ENCODE results near the gene RWDD1. TPM values are rescaled to one million over a fixed set of nuclear protein-coding genes. Genes with fewer than 3 reads are reported as not detected.

Gene RWDD1
- total and polyA plus RNA-seq, 2 of the 13 experiments (the other 11 are each of a cell fraction or from before 2014, with no cell fraction given) = 27.4 to 67.1 TPM

DNA sequence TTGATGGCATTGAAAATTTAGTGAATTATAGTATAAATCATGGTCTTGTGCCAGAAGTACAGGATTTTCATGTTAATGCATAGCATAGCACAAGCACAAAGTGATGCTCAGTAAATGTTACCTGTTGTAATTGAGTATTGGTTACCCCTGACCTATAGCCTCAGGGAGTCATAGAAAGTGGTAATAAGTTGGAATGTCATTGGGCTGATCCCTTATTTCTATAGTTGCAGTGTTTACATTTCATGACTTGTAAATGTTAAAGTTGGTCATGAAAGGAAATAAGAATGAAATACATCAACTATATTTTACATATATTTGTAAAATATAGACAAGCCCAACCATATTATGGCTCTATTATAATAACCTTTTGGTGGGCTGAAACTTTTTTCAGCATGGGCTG is 7.0 kb downstream of the RWDD1 start:
- DNase-seq (ENCODE audit: low spot score) (no peak), ATAC-seq (no peak), FAIRE-seq (no peak)
- no peak overlapping the region for H3K9ac ChIP-seq (ENCODE audit: insufficient read depth, low read depth, low read length)
- no peak overlapping the region for H3K4me3 ChIP-seq (replicated peaks in 1 of 3; ENCODE audit: insufficient read depth in 1 of 3, low read depth in 2 of 3, low read length in 3 of 3)
- POLR2A ChIA-PET = no interaction called here
- peaks cover 45% of the 10 kb centered on the region for H3K79me2 ChIP-seq (ENCODE audit: insufficient read depth, low read length)
- no peaks in the 10 kb centered on the region for H3K27me3 ChIP-seq (ENCODE audit: control insufficient read depth in 1 of 2, insufficient read depth in 2 of 2, low read length in 2 of 2)
- no peak overlapping the region for H2AFZ ChIP-seq (ENCODE audit: low read length)
- peaks cover 17% of the 10 kb centered on the region for H3K4me1 ChIP-seq (ENCODE audit: insufficient read depth, low read length)
- in situ Hi-C loops (cut with HindIII; ENCODE audit: extremely low pct_ligation_motif_present, low pct_unique_long_range_greater_than_20kb) (no loop called here), intact Hi-C loops (cut with micrococcal nuclease; ENCODE audit: unreplicated experiment) (no loop called here)
- H4K20me1 ChIP-seq (ENCODE audit: insufficient read depth, low read length) = no peaks in the 10 kb centered on the region
- H3K4me2 ChIP-seq (ENCODE audit: low read depth, low read length) = no peak overlapping the region
- no TSS peak for BruUV-seq (replicated peaks)
- no peak overlapping the region for H3K27ac ChIP-seq (ENCODE audit: extremely low read length, insufficient read depth, low read length)
- CTCF ChIA-PET (ENCODE audit: low intra/inter-chr PET ratio, low total read pairs) = no interaction called here
- TF ChIP-seq GATAD2A (CRISPR knock-in tag; IDR thresholded peaks at IDR 0.05) (no peak), ZNF878 (CRISPR knock-in tag; IDR thresholded peaks at IDR 0.05) (no peak), ZNF33A (CRISPR knock-in tag; IDR thresholded peaks at IDR 0.05; ENCODE audit: borderline replicate concordance) (no peak), HCFC1 (IDR thresholded peaks at IDR 0.05; ENCODE audit: low read depth, low read length) (no peak), ZSCAN21 (CRISPR knock-in tag; IDR thresholded peaks at IDR 0.05; ENCODE audit: borderline replicate concordance) (no peak), ZNF44 (CRISPR knock-in tag; IDR thresholded peaks at IDR 0.05) (no peak), CHCHD3 (CRISPR knock-in tag; IDR thresholded peaks at IDR 0.05) (no peak), ZNF451 (CRISPR knock-in tag; IDR thresholded peaks at IDR 0.05) (no peak), ATAD3A (CRISPR knock-in tag; IDR thresholded peaks at IDR 0.05) (no peak)
- no peaks in the 10 kb centered on the region for H3K9me3 ChIP-seq (ENCODE audit: low read length)
- H3K36me3 ChIP-seq (replicated peaks in 1 of 2; ENCODE audit: control insufficient read depth in 1 of 2, insufficient read depth in 2 of 2, low read length in 2 of 2) = peaks cover 4 to 5% of the 10 kb centered on the region in 2 experiments; a peak in 4 of 5 replicates

DNA sequence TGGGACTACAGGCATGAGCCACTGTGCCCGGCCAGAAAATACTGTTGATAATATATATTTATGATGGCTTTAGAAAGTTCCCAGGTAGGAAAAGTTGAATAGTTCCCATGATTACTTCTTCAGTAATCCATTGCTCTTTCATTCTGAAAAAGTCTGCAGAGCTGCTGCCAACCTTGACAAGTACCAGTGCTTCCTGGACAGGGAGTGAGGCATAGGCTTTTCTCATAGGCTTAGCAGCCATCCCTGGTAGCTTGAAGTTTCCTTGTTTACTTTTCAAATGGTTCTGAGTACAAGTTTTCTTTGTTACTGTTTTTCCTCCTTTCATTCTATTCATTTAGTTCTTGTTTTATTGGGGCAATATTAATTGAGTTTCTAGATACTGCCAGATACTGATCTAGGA is 7.8 kb downstream of the RWDD1 start:
- ChIA-PET CTCF (ENCODE audit: low intra/inter-chr PET ratio, low total read pairs) (no interaction called here), POLR2A (no interaction called here)
- DNase-seq (ENCODE audit: low spot score) (no peak), ATAC-seq (no peak), FAIRE-seq (no peak)
- Histone ChIP-seq H3K4me2 (ENCODE audit: low read depth, low read length) (no peak overlapping the region), H3K27ac (ENCODE audit: extremely low read length, insufficient read depth, low read length) (no peak overlapping the region), H3K9ac (ENCODE audit: insufficient read depth, low read depth, low read length) (no peak overlapping the region), H3K79me2 (ENCODE audit: insufficient read depth, low read length) (peaks cover 37% of the 10 kb centered on the region), H3K27me3 (ENCODE audit: control insufficient read depth in 1 of 2, insufficient read depth in 2 of 2, low read length in 2 of 2) (no peaks in the 10 kb centered on the region), H3K9me3 (ENCODE audit: low read length) (no peaks in the 10 kb centered on the region), H3K4me1 (ENCODE audit: insufficient read depth, low read length) (peaks cover 9% of the 10 kb centered on the region), H4K20me1 (ENCODE audit: insufficient read depth, low read length) (no peaks in the 10 kb centered on the region), H3K4me3 (replicated peaks in 1 of 3; ENCODE audit: insufficient read depth in 1 of 3, low read depth in 2 of 3, low read length in 3 of 3) (no peak overlapping the region), H3K36me3 (replicated peaks in 1 of 2; ENCODE audit: control insufficient read depth in 1 of 2, insufficient read depth in 2 of 2, low read length in 2 of 2) (peaks cover 5 to 9% of the 10 kb centered on the region in 2 experiments; a peak in 4 of 5 replicates), H2AFZ (ENCODE audit: low read length) (no peak overlapping the region)
- WGBS (ENCODE audit: low lambda C conversion rate) = 95% methylated on average over 1 of the region's 1 CpG
- in situ Hi-C loops (cut with HindIII; ENCODE audit: extremely low pct_ligation_motif_present, low pct_unique_long_range_greater_than_20kb) (no loop called here), intact Hi-C loops (cut with micrococcal nuclease; ENCODE audit: unreplicated experiment) (no loop called here)
- no TSS peak for BruUV-seq (replicated peaks)
- TF ChIP-seq, protein P1, sequence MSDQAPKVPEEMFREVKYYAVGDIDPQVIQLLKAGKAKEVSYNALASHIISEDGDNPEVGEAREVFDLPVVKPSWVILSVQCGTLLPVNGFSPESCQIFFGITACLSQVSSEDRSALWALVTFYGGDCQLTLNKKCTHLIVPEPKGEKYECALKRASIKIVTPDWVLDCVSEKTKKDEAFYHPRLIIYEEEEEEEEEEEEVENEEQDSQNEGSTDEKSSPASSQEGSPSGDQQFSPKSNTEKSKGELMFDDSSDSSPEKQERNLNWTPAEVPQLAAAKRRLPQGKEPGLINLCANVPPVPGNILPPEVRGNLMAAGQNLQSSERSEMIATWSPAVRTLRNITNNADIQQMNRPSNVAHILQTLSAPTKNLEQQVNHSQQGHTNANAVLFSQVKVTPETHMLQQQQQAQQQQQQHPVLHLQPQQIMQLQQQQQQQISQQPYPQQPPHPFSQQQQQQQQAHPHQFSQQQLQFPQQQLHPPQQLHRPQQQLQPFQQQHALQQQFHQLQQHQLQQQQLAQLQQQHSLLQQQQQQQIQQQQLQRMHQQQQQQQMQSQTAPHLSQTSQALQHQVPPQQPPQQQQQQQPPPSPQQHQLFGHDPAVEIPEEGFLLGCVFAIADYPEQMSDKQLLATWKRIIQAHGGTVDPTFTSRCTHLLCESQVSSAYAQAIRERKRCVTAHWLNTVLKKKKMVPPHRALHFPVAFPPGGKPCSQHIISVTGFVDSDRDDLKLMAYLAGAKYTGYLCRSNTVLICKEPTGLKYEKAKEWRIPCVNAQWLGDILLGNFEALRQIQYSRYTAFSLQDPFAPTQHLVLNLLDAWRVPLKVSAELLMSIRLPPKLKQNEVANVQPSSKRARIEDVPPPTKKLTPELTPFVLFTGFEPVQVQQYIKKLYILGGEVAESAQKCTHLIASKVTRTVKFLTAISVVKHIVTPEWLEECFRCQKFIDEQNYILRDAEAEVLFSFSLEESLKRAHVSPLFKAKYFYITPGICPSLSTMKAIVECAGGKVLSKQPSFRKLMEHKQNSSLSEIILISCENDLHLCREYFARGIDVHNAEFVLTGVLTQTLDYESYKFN (CRISPR knock-in tag; conservative IDR thresholded peaks at IDR 0.05) = no peak
- TF ChIP-seq ZNF792 (CRISPR knock-in tag; IDR thresholded peaks at IDR 0.05) = no peak
- TF ChIP-seq, protein P2, sequence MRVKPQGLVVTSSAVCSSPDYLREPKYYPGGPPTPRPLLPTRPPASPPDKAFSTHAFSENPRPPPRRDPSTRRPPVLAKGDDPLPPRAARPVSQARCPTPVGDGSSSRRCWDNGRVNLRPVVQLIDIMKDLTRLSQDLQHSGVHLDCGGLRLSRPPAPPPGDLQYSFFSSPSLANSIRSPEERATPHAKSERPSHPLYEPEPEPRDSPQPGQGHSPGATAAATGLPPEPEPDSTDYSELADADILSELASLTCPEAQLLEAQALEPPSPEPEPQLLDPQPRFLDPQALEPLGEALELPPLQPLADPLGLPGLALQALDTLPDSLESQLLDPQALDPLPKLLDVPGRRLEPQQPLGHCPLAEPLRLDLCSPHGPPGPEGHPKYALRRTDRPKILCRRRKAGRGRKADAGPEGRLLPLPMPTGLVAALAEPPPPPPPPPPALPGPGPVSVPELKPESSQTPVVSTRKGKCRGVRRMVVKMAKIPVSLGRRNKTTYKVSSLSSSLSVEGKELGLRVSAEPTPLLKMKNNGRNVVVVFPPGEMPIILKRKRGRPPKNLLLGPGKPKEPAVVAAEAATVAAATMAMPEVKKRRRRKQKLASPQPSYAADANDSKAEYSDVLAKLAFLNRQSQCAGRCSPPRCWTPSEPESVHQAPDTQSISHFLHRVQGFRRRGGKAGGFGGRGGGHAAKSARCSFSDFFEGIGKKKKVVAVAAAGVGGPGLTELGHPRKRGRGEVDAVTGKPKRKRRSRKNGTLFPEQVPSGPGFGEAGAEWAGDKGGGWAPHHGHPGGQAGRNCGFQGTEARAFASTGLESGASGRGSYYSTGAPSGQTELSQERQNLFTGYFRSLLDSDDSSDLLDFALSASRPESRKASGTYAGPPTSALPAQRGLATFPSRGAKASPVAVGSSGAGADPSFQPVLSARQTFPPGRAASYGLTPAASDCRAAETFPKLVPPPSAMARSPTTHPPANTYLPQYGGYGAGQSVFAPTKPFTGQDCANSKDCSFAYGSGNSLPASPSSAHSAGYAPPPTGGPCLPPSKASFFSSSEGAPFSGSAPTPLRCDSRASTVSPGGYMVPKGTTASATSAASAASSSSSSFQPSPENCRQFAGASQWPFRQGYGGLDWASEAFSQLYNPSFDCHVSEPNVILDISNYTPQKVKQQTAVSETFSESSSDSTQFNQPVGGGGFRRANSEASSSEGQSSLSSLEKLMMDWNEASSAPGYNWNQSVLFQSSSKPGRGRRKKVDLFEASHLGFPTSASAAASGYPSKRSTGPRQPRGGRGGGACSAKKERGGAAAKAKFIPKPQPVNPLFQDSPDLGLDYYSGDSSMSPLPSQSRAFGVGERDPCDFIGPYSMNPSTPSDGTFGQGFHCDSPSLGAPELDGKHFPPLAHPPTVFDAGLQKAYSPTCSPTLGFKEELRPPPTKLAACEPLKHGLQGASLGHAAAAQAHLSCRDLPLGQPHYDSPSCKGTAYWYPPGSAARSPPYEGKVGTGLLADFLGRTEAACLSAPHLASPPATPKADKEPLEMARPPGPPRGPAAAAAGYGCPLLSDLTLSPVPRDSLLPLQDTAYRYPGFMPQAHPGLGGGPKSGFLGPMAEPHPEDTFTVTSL (CRISPR knock-in tag; IDR thresholded peaks at IDR 0.05; ENCODE audit: borderline replicate concordance) = no peak

All from HepG2 (cell line).